Urinary bladder (tissue), 4 donors: ENCODE data around the gene S100A16. TPM values are rescaled to one million over a fixed set of nuclear protein-coding genes. Genes with fewer than 3 reads are reported as not detected.

Source experiments
- DNase-seq: peaks from one replicate; pipeline ENCODE4 v3.0.0-alpha.2; 2015; ENCODE audit errors: extremely low spot score
- H3K27ac ChIP-seq: one replicate; pipeline ENCODE4 v1.5.1; 2013; ENCODE audit warnings: low read depth, mild to moderate bottlenecking, moderate library complexity
- H3K36me3 ChIP-seq: one replicate; pipeline ENCODE4 v1.6.1; 2013; ENCODE audit warnings: mild to moderate bottlenecking, moderate library complexity; ENCODE audit not compliant: insufficient read depth
- H3K4me1 ChIP-seq: one replicate; pipeline ENCODE4 v1.6.1; 2013; ENCODE audit warnings: mild to moderate bottlenecking, moderate library complexity; ENCODE audit not compliant: insufficient read depth
- H3K4me3 ChIP-seq: one replicate; pipeline ENCODE4 v1.5.1; 2013; ENCODE audit warnings: low read depth, low read length
- WGBS: extraction: QIAGEN DNeasy Blood & Tissue Kit; methylation state at CpG from one replicate; pipeline ENCODE4 v1.1.7; 2013; 5-methylcytosine and 5-hydroxymethylcytosine counted together
- polyA plus RNA-seq: library from polyadenylated mRNA; stranded (reverse); fragments of 200-250 nt; gene quantifications from one replicate; pipeline ENCODE4 v1.2.3, GENCODE V29; 2013
- total RNA-seq: library from RNA; depleted of rRNA; stranded (reverse); fragments of >200 nt; gene quantifications from one replicate; pipeline ENCODE4 v1.2.3, GENCODE V29; 2014
- donor health status: healthy with polysubstance abuse.
- donor health status: healthy.

S100A16 gene
- total and polyA plus RNA-seq, 2 donors: 51.3 to 83.8 TPM

DNA sequence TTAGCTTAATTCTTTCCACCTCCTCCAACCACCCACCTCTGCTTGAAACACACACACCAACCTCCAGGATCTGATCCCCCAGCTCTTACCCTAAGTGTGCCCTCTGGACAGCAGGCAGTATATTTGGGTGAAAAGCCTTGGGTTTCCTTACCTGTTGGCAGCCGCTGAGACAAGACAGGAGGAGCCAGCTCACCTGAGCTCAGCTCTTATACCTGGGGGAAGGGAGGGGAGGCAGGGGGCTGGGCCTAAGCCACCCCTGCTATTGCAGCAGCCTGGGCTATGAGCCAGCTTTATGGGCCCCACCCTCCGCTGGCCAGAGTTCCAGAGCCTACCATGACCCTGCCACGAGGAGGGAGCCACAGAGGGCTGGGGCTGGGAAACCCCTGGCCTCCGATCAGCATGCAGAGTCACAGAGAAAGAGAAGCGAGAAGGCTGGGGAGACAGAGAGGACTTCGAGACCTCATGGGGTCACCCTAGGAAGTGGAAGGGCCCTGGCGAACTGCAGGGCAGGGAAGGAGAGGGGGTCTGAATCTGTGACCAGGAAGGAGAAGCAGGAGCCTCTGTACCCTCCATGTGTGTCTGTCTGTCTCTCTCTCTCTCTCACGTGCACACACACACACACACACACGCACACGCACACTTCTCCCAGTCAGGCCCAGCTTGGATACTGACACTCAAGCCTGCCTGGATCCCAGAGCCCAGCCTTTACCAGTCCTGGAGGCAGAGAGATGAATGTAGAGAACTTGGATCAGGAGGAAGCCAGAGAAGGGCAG, 3.4 kb upstream of the S100A16 start, which contains the start of gene S100A14:
Gene S100A14 (minus strand): TSS at position 182 of the 773 bp plus-strand sequence. CDS start 467 bp downstream, outside the sequence.
- no peak within 1 kb of the TSS for H3K4me3 ChIP-seq
- 69% methylated on average over 10 of the region's 10 CpGs for WGBS
- no peak for DNase-seq
- H3K36me3 ChIP-seq: peaks cover 2% of the 10 kb centered on the region
- peak within 1 kb of the TSS; percentile 13 for H3K27ac ChIP-seq
- no peaks in the 10 kb centered on the region for H3K4me1 ChIP-seq

DNA sequence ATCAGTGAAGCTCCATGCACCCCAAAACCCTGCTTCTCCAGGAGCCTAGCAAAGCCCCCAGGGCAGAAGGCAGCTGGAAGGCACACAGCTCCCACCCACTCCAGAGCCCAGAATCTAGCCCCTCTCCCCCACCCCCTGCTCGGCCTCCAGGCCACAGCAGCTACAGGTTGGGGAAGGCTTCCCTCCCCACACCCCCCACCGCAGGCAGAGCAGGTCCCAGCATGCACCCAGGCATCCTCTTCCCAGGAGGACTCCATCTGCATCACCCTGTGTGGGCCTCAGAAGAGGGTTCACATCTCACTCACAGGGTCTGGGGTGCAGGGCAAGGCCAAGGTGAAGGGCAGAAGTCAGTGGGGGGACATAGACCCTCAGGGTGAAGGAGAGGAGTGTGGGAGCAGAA, 2.5 kb upstream of the S100A16 start:
- H3K36me3 ChIP-seq: peaks cover 2% of the 10 kb centered on the region
- no peak overlapping the region for H3K27ac ChIP-seq
- no peak overlapping the region for H3K4me3 ChIP-seq
- 84% methylated on average over 2 of the region's 2 CpGs for whole genome bisulfite sequencing
- H3K4me1 ChIP-seq: no peaks in the 10 kb centered on the region
- DNase-seq: no peak

DNA sequence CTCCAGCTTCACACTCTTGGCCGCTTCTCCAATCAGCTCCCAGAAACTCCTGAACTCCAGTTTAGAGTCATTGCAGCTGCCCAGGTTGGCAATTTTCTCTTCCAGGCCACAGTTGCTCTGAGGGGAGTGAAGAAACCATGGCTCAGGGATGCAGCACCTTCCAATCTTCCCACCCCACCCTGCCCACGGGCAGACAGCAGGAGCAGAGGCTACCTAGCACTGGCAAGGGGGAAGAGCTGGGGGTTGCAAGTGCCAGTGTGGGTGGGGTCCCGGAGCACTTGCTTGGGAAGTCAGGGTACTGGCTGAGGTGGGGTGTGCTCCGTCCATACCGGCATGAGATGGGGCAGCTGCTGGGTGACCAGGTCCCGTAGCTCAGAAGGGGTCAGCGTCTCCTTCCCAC, 2.0 kb upstream of the S100A16 start:
- 93% methylated on average over 7 of the region's 7 CpGs for WGBS
- peaks cover 2% of the 10 kb centered on the region for H3K36me3 ChIP-seq
- H3K4me3 ChIP-seq: no peak overlapping the region
- DNase-seq: no peak
- no peak overlapping the region for H3K27ac ChIP-seq
- H3K4me1 ChIP-seq: no peaks in the 10 kb centered on the region

DNA sequence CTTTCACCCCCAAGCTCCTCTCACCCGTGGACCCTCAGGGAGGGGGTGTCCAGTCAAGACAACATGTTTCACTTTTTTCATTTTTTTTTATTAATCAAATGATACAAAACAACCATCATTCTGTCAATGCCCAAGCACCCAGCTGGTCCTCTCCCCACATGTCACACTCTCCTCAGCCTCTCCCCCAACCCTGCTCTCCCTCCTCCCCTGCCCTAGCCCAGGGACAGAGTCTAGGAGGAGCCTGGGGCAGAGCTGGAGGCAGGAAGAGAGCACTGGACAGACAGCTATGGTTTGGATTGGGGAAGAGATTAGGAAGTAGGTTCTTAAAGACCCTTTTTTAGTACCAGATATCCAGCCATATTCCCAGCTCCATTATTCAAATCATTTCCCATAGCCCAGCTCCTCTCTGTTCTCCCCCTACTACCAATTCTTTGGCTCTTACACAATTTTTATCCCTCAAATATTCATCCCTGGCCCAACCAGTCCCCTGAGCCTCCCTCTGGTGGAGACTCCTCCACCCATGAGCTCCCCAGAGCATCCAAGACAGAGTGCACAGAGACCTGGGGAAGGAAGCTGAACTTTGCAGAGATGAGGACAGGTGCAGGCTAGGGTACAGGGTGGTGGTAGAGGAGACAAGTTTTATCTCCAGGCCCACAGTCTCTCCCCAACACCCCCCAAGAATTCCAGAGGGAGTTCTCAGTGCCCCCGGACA, 1.4 kb upstream of the S100A16 start:
- H3K27ac ChIP-seq: no peak overlapping the region
- DNase-seq: no peak
- WGBS: 62% methylated on average over 2 of the region's 2 CpGs
- no peaks in the 10 kb centered on the region for H3K4me1 ChIP-seq
- H3K36me3 ChIP-seq: peaks cover 2% of the 10 kb centered on the region
- no peak overlapping the region for H3K4me3 ChIP-seq

- no peak overlapping the region for H3K4me3 ChIP-seq
- DNase-seq: no peak
These were observed 469 bp upstream of the S100A16 start for GRCh38 chr1:153613406-153613805.

GRCh38 chr1:153612111-153612754, 704 bp downstream of the S100A16 start:
- Histone ChIP-seq H3K4me3 (peak overlapping the region; percentile 58), H3K4me1 (no peaks in the 10 kb centered on the region), H3K27ac (peak overlapping the region; percentile 75), H3K36me3 (no peaks in the 10 kb centered on the region)
- DNase-seq: no peak
- 25% methylated on average over 11 of the region's 11 CpGs for WGBS

More at GRCh38 chr1:153613406-153613805, 469 bp upstream of the S100A16 start:
- no peaks in the 10 kb centered on the region for H3K4me1 ChIP-seq
- WGBS: 69% methylated on average over 5 of the region's 5 CpGs
- no peaks in the 10 kb centered on the region for H3K36me3 ChIP-seq
- H3K27ac ChIP-seq: no peak overlapping the region

DNA sequence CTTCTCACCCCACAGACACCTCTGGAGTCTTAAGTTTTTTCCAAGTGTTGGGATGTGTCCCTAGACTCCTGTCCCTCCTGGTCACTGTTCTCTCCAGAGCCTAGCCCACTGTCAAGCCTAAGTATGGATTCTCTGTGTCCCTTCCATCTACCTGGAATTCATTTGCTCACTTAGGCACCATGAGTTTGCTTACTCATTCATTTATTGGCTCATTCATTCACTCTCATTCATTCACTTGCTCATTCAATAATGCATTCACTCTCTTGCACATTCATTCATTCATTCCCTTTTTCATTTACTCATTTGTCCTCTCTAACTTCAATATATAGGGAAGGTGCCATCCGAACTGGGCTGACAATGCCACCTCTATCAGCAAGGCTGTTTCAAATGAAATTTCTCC, 1.6 kb downstream of the S100A16 start:
- 80% methylated on average over 1 of the region's 1 CpG for WGBS
- Histone ChIP-seq H3K27ac (no peak overlapping the region), H3K4me1 (no peaks in the 10 kb centered on the region), H3K4me3 (no peak overlapping the region), H3K36me3 (no peaks in the 10 kb centered on the region)
- no peak for DNase-seq

- H3K4me1 ChIP-seq: no peaks in the 10 kb centered on the region
- H3K4me3 ChIP-seq: no peak overlapping the region
- no peak overlapping the region for H3K27ac ChIP-seq
- DNase-seq: no peak
- 86% methylated on average over 7 of the region's 7 CpGs for WGBS
- no peaks in the 10 kb centered on the region for H3K36me3 ChIP-seq
These were observed 2.1 kb downstream of the S100A16 start for GRCh38 chr1:153610811-153611301.

- H3K4me3 ChIP-seq: no peak overlapping the region
- WGBS: 51% methylated on average over 4 of the region's 4 CpGs
- no peaks in the 10 kb centered on the region for H3K36me3 ChIP-seq
- no peak overlapping the region for H3K27ac ChIP-seq
- H3K4me1 ChIP-seq: no peaks in the 10 kb centered on the region
- no peak for DNase-seq
These were observed 2.6 kb downstream of the S100A16 start for GRCh38 chr1:153610334-153610733.

- H3K4me3 ChIP-seq: no peak overlapping the region
- no peaks in the 10 kb centered on the region for H3K4me1 ChIP-seq
- H3K27ac ChIP-seq: peak overlapping the region; percentile 77
- no peak for DNase-seq
- H3K36me3 ChIP-seq: no peaks in the 10 kb centered on the region
- WGBS: 57% methylated on average over 6 of the region's 6 CpGs
These were observed 3.4 kb downstream of the S100A16 start for GRCh38 chr1:153609585-153609907.

DNA sequence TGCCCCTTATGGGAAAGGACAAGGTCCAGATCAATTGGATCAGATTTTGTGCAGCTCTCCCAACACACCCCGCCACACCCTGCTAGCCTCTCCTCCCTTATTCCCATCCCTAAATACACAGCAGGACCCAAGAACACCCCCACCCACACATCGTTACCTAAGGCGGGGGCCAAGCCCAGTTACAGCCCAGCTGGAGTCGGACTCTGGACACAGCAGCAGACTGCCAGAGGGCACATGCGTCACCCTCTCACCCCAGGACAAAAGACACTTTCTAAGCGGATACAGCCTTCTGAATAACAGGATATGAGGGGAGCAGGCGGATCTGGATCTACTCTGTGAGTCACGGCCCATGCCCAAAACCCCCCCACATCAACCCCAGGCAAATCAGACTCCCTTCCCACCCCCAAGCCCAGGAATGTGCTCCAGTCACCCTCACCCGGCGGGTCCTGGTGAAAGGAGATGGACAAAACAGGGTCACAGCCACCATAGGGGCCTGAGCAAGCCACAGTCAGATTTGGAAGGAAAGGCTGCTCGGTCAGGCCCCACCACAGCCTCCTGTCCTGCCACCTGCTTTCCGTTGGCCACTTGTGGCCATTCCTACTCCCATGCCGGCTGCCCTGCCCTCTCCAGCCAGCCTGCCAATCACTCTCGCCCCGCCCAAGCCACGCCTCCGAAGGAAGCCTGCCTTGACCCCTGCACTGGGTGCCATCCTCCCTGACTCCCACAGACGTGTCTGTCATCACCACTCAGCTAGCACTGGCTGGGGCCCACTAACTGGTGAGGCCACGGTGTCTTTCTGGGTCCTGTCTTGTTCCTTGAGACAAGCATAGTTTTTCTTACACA, 4.0 kb downstream of the S100A16 start:
- no peak overlapping the region for H3K4me3 ChIP-seq
- no peak for DNase-seq
- no peaks in the 10 kb centered on the region for H3K36me3 ChIP-seq
- WGBS: 57% methylated on average over 19 of the region's 19 CpGs
- H3K4me1 ChIP-seq: no peaks in the 10 kb centered on the region
- peak overlapping the region; percentile 77 for H3K27ac ChIP-seq

DNA sequence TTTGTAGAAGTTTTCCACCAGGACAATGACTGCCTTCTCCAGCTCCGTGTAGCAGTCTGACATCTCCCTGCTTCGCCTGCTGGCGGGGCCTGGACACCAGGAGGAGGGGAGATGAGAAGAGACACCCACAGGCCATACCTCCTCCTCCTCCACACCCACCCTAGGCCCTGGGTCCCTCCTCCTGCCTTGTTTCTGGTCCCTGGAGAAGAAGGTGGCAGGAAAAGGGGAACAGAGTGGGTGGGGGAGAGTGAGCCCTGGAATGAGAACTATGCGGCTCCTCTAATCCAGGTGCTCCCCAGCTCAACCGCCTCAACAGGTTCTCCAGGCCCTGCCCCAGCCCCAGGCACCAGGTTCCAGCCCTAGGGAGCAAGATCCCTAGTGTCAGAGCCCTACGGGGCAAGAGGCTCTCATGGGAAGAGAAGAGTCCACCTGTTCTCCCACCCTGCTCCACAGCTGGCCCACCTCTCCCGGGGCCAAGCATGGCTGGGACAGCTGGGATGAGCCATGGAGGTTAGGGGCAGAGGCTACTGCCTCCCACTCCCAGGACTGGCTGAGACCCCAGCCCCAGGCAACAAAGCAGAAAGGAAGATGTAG, 4.8 kb downstream of the S100A16 start:
- Histone ChIP-seq H3K4me1 (no peaks in the 10 kb centered on the region), H3K27ac (peak overlapping the region; percentile 33), H3K4me3 (no peak overlapping the region), H3K36me3 (no peaks in the 10 kb centered on the region)
- 77% methylated on average over 7 of the region's 7 CpGs for WGBS
- no peak for DNase-seq

GRCh38 chr1:153607381-153607780, 5.6 kb downstream of the S100A16 start:
- 95% methylated on average over 8 of the region's 8 CpGs for WGBS
- Histone ChIP-seq H3K36me3 (no peaks in the 10 kb centered on the region), H3K27ac (no peak overlapping the region), H3K4me1 (no peaks in the 10 kb centered on the region), H3K4me3 (no peak overlapping the region)
- DNase-seq: no peak
